GM19438 (cell line): ENCODE measurements around the gene GPT2.
A peak's percentile ranks its signal among the peaks of the same experiment; 100 is the strongest.
"Not testable (repeated sequence)": the region's sequence is repeated elsewhere in the genome, so short reads cannot be mapped to it uniquely, and the experiment has no call there.

Experiments used
- ATAC-seq: cut with Tn5 transposase; IDR thresholded peaks from one replicate; pipeline ENCODE4 v1.9.1; 2021; ENCODE audit warnings: low read depth; ENCODE audit not compliant: unreplicated experiment

GPT2 gene

DNA sequence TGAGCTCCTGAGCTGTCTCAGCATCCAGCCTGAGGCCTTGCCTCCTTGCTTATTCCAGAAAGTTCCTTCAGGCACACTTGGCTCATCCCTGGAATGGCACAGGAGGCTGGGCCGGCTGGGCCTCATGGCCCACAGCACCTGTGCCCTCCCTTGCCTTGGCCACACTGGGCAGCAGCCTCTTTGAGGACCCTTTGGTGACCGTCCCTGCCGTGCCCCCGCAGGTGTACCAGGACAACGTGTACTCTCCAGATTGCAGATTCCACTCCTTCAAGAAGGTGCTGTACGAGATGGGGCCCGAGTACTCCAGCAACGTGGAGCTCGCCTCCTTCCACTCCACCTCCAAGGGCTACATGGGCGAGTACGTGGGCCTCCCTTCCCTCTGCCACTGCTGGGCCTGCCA is 34.2 kb downstream of the GPT2 start:
- ATAC-seq, result no peak

- ATAC-seq, result peak; percentile 88
Measured at GRCh38 chr16:46918905-46919792, 35.0 kb downstream of the GPT2 start.

DNA sequence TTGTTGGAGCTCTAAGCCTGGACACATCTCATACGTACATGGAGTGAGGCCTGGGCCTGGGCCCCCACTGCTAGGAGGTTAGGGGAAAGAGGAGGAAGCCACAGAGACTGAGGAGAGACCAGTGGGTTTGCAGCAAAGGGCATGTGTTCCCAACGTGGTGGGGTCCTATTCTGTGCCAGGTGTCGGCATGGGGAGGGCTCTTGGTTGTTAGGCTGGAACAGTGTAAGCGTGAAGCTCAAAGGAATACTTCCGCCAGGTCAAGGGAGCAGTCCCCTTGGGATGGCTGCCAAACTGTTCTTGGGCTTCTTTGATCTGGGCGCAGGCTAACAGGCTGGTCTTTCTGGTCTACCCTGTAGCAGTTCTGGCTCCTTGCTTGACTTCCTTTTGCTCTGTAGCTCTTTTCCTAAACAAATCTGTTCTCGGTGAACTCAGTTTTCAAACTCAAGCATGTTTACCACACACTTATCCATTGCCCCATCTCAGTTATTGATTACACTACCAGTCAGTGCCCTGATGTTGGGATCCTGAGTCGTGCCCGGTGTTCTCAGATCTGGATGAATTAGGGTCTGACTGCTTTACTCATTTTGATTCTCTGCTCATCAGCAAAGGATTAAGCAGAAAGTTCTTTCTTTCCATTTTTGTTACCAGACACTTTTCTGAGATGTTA is 36.4 kb downstream of the GPT2 start:
- no peak for ATAC-seq

GRCh38 chr16:46922239-46922638 is 38.1 kb downstream of the GPT2 start:
- ATAC-seq, result no peak

- no peak for ATAC-seq
Measured at GRCh38 chr16:46923513-46924295, 39.5 kb downstream of the GPT2 start.

GRCh38 chr16:46924402-46924801 is 40.2 kb downstream of the GPT2 start:
- no peak for ATAC-seq

DNA sequence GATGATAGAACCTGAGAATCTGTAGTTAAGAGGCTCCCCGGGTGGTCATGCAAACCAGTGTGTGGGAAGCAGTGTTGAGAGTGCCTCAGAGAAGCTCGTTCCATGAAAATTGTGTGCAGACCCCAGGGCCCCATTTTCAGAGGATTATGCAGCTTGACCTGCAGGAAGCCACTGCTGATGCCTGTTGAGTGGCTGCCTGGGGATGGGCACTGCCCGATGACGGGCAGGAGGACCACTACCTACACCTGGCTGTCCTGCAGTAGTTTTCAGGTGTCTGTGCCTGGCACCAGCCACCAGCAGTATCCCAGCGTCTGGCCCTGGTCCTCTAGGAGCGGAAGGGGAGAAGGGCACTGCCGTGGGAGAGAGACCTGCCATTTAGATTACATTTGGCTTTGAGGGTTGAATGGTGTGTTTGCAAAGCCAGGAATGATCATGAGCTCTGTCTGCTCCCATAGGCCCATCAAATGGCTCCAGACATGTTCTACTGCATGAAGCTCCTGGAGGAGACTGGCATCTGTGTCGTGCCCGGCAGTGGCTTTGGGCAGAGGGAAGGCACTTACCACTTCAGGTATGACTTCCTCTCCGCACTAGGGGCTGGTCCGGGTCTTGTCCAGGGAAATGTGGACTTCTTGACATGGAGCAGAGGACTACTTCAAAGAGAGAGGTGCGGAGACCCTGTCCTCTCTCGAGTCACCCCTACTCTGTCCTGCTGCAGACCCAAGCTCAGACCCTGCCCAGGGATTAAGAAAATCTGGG is 42.5 kb downstream of the GPT2 start:
- no peak for ATAC-seq

DNA sequence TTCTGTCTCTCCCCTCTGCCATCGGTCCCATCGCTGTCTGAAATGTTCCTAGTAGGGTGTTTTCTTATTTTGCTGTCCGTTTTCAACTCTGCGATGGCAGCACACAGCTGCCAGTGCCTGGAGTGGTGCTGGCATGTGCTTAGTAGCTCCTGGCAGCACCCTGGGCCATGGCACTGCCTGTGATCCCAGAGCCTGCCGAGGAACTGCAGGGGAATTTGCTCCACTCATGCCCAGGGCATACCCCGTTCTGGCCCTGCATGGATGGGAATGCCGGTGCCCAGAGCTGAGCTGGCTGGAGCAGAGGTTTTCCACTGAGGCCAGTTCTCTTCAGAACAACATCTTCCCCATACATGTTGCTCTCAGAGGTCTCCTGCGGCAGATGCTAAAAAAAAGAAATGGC is 43.1 kb downstream of the GPT2 start:
- ATAC-seq, result no peak

DNA sequence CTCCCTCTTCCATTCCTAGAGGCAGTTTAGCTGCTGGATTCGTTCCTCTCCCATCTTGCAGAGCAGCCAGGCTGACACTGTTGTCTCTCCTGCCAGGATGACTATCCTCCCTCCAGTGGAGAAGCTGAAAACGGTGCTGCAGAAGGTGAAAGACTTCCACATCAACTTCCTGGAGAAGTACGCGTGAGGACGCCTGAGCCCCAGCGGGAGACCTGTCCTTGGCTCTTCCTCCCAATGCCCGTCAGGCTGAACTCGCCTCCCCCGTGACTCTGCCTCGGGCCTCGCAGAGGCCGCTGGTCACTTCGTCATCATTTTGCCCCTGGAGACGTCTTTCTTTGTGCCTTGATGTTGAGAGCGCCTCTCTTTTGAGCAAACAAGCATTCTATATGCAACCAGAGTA is 44.6 kb downstream of the GPT2 start:
- ATAC-seq, result no peak

DNA sequence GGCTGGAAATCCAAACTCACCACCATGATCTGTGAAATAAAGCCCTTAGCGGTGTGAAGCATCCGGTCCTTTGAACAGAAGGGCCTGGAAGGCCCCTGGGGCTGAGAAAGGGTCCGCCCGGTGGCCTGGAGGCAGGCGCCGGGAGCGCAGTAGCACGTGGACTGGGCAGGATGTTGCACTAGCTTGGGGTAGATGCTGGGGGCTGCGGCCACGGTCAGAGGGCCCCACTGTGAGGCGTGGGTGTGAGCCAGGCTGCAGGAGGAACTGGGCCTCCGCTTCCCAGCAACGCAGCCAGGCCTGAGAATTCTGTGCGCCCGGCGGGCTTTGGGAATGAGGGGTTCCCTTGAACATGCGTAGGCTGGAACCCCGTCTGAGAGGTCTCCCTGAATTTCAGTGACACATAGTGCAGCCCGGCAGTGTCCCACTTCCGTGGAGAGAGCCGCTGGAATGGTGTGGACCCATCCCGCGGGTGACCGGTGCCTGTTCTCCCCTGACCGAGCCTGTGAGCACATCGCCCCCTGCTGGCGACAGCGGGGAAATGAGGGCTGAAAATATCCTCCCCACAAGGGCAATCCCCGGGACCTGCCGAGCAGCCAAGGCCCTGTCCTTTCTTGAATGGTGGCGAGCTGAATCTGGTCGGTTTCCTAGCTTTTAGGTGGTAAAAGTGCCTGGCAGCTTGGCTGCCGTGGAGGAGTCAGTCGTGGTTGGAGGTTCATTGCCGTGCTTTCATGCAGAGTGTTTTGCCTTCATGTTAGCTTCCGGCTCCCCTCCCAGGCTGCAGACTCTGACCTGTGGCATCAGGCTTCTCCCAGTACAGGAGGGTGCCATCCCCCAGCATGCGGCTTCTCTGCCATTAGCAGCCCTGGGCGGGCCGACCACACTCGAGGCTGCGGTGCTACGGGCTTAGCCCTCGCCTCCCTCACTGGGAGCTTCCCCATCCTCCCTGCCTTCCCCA is 45.5 kb downstream of the GPT2 start:
- no peak for ATAC-seq

DNA sequence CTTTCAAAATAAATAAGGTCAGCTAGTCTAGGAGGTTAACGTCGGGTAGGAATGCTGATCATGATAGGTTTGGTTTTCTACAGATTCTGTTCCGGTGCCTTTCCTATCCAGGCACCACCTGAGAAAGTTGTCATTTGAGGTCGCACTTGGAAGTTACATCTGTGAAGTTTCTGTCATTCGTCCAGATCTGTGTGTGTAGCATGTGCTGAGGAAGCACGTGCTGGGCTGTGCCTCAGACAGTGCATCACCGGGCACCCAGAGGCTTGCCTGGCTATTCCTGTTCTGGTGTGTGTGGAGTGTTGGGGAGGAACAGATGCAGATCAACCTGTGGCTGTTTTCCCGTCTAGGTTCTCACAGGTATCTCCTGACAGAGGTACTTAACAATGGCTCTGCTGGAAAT is 46.7 kb downstream of the GPT2 start:
- ATAC-seq, result no peak

DNA sequence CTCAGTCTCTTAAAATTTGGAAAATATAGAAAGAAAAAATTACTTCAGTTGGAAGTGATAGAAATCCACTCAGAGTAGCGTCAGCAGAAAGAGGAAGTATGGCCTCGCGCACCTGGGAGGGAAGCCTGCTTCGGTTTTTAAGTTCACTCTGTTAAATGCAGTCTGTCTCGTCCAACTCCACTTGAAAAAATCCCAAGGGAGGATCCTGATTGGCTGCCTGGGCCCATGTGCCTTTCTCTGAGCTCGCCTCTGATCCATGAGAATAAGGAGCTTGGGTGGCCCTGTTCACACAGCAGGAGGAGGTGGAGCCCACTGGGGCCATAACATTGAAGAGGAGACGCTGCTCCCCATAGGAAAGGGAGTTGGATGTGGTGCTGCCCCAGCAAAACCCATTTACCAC is 48.6 kb downstream of the GPT2 start:
- no peak for ATAC-seq

DNA sequence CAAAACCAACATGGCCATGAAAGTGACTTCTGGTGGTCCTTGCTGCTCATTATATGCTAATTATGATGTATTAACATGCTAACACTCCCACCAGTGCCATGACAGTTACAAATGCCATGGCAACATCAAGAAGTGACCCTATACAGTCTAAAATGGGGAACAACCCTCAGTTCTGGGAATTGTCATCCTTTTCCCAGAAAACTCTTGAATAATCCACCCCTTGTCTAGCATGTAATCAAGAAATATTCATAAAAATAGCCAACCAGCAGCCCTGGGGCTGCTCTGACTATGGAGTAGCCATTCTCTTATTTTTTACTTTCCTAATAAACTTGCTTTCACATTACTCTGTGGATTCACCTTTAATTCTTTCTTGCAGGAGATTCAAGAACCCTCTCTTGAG is 53.4 kb downstream of the GPT2 start:
- no peak for ATAC-seq

DNA sequence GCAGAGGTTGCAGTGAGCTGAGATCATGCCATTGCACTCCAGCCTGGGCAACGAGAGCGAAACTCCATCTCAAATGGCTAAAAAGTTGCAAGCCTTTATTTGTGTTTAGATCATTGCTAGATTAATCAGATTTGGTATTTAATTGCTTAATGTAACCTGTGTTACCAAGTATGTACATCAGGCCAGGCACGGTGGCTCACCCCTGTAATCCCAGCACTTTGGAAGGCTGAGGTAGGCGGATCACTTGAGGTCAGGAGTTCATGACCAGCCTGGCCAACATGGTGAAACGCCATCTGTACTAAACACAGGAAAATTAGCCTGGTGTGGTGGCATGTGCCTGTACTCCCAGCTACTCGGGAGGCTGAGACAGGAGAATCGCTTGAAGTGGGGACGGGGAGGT is 60.6 kb downstream of the GPT2 start:
- not testable (repeated sequence) for ATAC-seq

- ATAC-seq, result no peak
Measured at GRCh38 chr16:46947900-46948547, 63.9 kb downstream of the GPT2 start.

DNA sequence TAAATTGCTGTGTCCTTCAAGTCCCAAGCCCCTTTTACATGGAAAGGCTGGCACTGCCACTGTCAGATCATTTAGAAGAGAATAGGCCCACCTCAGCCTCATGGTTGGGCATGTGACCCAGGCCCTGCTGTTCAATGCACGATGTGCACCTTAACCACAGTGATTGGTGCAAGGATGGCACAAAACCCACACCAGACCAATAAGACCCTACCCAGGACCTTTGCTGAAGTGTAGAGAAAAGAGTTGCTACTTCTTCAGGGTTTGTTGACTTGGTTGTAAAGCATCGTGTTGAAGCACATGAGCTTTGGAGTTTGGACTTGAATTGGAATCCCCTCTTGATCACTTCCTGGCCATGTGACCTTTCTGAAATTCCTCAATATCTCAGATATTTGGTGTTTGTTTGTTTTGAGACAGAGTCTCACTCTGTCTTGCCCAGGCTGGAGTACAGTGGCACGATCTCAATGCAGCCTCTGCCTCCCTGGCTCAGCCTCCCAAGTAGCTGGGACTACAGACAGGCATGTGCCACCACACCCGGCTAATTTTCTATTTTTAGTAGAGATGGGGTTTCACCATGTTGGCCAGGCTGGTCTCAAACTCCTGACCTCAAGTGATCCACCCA is 64.5 kb downstream of the GPT2 start:
- ATAC-seq, result no peak

DNA sequence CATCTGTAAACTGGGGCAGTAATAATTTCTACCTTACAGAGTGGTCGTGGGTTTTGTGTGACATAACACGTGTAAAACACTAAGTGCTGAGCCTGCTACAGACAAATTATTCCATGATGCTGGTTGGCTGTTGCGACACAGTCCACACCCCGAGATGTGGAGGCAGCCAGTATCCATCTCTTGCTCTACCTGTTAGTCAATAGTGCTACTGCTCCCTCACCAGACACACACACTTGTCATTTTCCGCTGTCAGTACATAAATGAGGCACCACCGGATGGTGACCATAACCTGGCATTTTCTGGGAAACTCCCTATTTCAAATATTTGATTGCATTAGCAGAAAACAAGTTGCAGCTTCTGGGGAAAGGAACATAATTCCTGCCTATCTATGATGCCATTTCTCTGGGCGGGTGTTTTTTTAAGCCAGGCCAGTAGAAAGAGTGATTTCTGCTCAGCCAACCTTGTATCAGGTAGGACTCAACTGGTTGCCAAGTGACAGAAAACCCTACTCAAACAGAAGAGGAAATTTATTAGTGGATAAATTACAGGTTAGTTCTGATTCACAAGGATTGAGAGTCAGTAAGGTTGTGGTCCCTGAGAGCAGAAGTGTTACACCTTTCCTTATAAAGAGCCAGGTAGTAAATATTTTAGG is 65.2 kb downstream of the GPT2 start:
- ATAC-seq, result no peak

DNA sequence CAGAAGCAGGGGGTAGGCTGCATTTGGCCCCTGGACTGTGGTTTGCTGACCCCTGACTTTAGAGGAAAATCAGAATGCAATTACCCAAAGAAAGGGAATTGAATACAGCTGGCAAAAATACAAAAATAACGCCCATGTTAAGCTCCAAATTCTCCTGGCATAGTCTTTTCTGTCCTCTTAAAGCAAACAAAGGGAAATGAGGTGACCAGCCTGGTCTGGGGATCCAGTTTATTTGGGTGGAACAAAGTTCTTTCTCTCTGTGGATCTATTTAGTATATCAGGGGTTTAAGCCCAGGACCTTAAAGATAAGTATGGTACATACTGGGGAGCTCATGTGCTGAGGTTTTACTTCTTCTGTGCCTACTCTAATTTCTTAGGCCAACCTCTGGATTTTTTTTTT is 65.8 kb downstream of the GPT2 start:
- no peak for ATAC-seq
